Middle frontal gyrus (tissue), 1 donor: ENCODE results near the gene ZNF76.
A peak's percentile ranks its signal among the peaks of the same experiment; 100 is the strongest.

Source experiments
- DNase-seq: peaks from one replicate; pipeline ENCODE4 v3.0.0-alpha.2; 2015; ENCODE audit warnings: low spot score; ENCODE audit errors: extremely low spot score

The ZNF76 gene

DNA sequence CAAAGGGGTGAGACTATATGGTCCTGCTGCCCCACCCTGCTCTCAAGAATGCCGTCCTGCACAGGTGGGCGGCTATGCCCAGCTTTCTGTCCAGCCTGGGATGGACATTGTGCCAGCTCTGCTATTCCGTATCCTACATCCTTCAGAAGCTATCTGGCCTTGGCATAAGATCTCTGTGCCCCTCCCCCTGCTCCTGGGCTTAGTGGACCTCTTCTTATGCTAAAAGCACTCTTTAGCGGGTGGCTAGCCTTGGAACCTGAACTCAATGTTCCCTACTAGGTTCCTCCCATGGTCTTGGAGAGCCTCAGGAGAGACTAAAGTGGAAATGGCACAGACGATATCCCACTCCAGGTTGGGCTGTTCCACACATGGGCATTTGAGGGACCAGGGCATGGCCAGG is 23.3 kb upstream of the ZNF76 start:
- no peak for DNase-seq

DNA sequence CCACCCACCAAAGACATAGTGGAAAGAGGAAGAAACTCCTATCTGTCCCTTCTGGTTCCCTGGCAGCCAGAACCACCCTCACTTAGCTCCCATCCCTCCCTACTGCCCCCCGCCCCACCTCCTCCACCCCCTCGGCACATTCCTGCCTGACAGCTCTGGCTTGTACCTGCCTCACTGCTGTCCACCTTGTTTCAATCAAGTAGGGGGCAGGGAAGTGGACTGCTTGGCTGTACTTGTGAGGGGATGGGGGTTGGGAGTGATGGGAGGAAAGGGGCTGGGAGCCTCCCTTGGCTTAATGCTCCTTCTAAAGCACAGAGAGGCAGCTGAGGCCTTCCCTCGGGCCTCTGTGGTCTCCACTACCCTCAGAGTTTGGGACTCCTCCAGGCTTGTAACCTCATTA is 22.1 kb upstream of the ZNF76 start:
- DNase-seq = no peak

DNA sequence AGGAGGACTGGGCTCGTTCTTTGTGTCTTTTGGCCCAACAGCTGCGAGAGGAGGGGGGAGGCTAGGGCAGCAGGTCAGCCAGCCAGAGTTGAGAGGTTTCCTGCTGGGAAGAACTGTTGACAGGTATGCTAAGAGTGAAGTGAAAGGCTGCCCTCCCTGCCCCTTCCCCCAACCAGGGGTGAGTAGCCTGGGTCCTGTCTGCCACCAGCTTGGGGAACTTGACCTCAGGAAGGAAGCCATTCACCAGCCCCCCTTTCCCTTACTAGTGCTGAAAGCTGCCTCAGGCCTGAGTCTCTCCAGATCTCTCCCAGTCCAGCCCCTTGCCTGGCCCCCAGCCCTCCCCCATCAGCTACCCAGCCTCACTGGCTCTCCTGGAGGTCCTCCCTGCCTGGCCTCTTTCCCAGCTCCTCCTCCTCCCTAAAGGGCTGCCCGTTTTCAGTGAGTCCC is 20.7 kb upstream of the ZNF76 start:
- DNase-seq = no peak

DNA sequence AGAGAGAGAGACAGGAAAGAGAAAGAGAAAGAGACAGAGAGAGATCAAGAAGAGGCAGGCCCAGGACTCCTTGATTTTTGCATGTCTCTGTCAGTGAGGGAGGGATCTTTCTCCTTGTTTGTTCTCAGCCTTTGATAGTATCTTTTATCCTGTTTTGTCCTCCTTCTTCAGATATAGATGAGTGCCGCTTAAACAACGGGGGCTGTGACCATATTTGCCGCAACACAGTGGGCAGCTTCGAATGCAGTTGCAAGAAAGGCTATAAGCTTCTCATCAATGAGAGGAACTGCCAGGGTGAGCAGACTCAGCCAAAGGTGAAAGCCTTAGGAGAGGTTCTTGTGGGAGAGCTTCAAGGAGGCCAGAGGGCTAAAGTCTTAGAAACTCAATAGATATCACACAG is 20.0 kb upstream of the ZNF76 start:
- no peak for DNase-seq

DNA sequence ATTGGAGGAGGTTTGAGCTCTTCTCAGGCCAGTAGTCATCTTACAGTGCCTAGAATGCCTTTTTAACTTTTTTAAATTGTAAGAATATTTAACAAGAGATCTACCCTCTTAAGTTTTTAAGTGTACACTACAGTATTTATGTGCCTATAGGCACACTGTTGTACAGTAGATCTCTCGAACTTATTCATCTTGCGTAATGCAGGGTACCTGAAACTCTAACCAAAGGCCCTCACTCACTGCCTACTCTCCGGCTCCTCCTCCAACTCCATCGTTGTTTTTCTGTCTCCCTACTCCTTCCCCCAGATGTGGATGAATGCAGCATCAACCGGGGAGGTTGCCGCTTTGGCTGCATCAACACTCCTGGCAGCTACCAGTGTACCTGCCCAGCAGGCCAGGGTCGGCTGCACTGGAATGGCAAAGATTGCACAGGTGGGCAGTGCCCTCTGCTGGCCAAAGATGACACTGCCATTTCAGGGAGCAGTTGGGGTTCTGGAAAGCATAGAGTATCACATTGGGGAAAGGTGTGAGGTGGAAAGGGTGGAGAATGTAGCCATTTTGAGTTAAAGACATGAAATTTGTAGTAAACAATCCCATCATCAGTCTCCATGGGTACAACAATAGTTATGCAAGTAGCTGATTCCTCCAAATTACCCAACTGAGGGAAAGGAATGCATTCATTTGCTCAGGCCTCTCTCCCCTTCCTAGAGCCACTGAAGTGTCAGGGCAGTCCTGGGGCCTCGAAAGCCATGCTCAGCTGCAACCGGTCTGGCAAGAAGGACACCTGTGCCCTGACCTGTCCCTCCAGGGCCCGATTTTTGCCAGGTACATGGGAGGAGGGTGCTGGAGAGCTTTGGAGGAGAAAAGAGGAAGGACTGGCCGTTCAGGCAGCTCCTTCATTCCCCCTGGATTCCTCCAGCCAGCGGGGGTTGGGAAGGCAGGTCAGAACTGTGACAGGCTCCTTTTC is 18.4 kb upstream of the ZNF76 start:
- DNase-seq = peak; percentile 40

DNA sequence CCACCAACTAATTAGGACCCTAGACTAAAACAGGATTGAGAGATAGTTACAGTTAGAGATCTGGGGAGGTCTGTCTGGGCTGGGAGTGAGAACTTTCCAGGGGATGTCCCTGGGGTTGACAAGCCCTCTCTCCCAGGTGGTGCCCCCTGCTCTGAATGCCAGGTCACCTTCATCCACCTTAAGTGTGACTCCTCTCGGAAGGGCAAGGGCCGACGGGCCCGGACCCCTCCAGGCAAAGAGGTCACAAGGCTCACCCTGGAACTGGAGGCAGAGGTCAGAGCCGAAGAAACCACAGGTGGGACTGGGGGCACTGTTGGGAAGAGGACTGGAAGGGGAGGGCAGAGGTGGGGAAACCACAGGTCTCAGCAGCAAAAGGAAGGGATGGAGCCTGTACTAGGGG is 17.0 kb upstream of the ZNF76 start:
- no peak for DNase-seq

DNA sequence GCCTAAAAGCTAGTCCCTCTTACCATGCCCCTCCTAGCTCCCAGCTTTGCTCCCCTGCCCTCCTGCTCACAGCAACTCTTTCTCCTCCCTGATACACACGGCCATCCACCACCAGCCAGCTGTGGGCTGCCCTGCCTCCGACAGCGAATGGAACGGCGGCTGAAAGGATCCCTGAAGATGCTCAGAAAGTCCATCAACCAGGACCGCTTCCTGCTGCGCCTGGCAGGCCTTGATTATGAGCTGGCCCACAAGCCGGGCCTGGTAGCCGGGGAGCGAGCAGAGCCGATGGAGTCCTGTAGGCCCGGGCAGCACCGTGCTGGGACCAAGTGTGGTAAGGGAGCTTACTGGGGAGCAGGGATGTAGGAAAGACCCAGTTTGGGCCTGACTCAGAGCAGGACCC is 16.6 kb upstream of the ZNF76 start:
- no peak for DNase-seq

DNA sequence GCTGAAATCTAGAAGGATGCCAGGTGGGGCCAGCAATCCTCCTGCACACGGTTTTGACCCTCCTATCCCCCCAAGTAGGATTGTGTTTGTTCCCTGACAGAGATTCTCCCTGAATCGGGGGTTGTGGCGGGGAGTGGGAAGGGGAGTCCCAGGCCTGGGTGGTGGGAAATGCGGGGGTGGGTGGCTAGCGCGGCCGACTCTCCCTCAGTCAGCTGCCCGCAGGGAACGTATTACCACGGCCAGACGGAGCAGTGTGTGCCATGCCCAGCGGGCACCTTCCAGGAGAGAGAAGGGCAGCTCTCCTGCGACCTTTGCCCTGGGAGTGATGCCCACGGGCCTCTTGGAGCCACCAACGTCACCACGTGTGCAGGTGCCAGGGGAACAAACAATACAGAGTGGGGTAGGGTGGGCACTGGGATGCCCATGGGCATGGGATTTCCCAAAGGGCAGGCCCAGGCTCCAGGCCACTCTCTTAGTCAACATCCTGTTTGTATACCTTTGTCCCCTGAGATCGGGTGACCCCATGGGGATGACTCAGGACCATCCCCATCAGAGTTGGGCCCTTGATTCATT is 16.1 kb upstream of the ZNF76 start:
- no peak for DNase-seq

DNA sequence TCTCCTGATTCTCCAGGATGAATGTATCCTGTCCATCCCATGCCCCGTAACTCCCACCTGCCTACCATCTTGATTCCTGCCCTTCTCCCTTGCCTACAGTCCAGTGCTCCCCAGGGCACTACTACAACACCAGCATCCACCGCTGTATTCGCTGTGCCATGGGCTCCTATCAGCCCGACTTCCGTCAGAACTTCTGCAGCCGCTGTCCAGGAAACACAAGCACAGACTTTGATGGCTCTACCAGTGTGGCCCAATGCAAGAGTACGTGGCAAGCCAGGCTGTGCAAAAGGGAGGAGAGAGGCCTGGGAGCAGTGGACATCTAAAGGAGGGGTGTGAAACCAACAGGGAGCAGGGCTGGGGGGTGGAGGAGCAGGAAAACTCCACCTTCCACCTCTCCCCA is 15.0 kb upstream of the ZNF76 start:
- DNase-seq = no peak

DNA sequence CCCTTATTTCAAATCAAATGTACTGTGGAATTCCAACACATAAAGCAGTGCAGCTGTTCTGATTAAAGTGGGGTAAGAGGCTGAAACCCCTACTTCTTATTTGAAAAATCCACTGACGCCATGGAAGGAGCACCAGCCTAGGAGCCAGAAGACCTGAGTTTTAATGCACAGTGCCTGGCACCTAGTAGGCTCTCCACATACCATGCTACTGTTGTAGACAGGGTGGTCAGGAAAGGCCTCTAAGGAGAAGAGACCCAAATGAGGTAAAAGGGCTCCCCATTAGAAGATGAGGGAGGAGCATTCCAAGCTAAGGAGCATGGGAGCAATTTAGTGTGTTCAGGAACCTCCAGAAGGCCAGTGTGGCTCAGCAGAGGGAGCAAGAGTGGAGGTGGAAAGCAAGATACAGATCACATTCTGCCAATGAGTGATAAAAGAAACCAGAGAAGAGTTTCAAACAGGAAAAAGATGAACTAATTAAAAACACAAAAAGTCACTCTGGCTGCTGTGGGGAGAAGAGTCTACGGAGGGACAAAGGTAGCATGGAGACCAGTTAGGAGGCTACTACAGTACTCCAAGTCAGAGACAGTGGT is 11.8 kb upstream of the ZNF76 start:
- no peak for DNase-seq

DNA sequence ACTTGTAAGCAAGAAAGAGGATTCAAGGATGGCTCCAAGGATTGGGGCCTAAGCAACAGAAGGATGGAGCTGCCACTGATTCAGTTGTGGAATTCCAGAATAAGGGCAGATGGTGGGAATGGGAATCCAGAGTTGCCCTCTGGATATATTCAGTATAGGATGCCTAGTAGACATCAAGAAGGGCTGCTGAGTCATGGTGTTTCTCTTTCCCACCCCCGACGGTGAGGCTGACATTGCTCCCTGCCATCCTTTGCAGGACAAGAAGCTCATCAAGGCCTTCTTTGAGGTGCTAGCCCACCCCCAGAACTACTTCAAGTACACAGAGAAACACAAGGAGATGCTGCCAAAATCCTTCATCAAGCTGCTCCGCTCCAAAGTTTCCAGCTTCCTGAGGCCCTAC is 11.2 kb upstream of the ZNF76 start:
- no peak for DNase-seq

DNA sequence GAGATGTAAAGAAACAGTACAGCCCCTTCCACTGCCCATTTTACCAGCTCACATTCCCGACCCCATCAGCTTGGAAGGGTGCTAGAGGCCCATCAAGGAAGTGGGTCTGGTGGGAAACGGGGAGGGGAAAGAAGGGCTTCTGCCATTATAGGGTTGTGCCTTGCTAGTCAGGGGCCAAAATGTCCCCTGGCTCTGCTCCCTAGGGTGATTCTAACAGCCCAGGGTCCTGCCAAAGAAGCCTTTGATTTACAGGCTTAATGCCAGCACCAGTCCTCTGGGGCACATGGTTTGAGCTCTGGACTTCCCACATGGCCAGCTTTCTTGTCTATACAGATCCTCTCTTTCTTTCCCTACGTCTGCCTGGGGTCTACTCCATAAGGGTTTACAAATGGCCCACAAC is 10.6 kb upstream of the ZNF76 start:
- DNase-seq = no peak

DNA sequence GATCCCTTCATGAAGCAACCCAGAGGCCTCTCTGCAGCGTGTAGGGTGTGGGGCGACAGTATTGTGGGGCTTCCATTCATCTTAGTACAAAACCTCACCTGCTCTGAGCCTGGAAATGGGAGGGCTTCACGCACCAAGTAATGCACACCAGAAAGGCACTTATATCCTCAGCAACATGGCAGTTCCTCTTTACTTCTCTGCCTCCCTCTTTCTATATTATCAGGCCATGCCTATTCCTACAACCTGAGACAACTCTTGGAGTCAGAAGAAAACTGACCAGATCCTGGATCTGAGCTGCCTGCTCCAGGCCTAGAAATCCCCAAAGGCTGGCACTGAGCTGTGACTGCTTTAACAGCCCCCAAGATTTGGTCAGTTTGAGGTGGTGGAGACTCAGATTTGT is 7.6 kb upstream of the ZNF76 start:
- no peak for DNase-seq

DNA sequence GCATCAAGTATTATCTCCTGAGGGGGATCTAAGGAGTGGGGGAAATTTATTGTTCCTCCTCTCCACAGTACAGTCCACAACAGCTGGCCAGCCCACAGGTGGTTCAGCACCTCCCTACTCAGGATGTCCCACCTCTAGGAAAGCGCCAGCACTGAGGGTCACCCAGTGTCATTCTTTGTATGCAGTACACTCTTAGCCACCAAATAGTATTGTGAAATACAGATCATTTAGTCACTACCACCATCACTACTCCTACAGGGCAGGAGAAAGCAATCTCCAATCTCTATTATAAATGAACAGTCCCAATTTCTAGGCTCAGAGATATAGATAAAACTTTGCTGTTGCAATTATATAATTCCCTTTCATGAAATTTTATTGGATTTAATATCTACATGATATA is 6.3 kb upstream of the ZNF76 start:
- no peak for DNase-seq

DNA sequence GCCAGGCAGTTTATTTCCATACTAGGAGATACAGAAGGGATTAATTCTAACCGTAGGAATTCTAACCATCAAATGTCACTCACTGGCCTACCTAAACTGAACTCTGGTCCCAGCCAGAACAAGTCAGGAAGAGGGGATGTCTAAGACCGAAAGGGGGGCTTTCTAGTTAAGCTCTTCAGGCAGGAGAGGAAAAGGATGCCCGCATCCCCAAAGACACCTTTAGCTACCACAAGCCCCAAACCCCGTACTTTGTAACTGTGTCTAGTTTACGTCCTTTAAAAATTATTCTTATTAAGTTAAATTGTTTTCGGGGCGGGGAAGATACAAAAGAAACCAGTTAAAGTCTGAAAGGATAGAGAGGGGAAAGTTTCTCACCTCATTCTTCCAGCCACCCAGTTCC is 1.2 kb upstream of the ZNF76 start:
- DNase-seq = no peak

DNA sequence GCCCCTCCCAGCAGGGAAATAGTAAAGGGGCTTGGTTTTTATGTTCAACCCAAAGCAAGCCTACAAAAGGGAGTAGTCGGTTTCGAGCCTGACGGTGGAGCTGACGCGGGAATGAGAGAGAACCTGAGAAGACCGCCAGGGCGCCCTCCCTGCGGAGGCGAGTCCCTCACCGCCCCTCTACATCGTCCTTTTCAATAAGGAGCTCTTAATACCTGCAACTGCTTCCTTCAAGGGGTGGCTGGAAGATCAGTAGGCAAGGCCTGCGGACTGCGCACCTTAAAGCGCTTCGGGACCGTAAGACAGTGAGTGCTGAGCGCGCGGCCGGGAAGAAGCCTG is 709 bp upstream of the ZNF76 start:
- no peak for DNase-seq

DNA sequence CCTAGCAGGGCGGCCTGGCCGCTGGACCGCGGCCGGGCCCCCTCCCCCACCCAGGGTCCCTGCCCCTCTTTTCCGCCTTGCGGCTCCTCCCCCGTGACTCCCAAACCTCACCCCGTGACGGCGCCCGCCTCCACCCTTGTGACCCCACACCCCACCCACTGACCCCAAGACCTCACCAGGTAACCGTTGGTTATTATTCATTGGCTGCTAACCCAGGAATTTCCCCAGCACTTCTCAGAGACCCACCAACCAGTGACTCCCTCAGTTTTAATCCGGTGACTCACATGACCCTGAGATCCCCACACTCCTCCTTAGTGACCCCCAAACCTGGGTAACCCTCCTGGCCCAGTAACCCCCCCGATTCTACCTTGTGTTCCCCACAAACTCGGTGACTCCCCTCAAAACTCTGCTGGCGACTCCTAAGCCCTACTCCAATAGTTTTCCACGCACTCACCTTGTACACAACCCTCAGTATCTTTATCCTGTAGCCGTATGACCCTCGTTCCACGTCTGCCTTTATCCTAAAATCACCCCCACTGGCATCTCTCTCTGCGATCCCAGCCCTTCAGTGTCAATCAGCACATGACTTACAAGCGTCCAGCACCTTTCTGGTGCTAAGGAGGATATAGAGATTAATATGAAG is 534 bp downstream of the ZNF76 start:
- DNase-seq = no peak

DNA sequence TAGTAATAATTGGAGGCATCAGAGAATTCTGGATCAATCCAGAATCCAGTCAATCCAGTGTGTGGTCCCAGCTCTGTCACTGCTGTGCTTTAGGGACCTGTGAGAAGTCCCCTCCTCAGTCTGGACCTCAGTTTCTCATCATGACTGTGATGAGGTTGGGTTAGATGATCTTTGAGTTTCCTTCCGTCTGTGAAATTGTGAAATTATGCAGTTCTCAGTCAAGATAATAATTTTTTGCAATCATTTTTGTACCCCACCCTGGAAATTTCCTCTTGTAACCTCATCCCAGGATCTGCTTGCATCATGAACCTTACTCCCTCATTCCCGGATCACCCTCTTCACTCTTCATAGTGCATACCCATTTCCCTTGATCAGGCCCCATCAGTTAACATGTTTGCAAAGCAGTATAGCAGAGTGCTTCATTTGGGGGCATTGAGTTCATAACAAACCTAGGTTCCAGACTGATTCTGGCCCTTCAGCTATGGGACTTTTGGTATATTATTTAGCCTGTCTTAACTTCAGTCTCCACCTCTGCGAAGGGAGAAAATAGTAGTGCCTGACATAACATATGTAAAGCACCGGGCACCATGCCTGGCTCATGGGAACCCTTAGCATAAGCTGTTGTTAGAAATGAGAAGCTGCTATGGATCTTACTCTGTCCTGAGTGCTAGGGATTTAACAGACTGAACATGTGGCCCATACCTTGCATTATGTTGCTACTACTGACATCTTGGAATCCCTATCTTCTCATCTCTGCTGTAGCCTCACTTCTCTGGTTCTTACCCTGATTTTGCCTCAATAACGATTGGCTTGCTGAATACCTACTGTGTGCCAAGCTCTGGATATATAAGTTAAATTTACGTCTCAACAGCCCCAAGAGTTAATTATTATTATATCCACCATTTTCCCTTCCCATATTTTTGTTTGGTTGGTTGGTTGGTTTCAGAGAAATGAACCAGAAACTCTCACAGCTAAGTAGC is 1.3 kb downstream of the ZNF76 start:
- no peak for DNase-seq

DNA sequence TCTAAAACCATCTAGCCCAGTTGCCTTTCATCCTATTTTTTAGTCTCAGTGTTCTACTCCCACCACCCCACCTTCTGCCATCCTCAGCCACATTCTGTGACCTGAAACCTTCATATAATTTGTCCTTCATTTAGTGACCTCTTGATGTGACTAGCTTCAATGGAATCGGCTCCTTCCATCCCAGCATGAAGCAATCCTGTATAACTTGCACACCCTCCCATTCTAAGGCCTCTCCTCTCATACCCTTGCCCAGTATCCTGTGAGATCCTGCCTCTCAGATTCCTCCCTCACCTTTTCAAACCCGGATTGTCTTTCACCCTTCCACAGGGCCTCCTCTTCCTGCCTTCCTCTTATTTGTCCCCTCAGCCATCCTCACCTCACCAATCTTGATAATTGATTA is 3.1 kb downstream of the ZNF76 start:
- no peak for DNase-seq

DNA sequence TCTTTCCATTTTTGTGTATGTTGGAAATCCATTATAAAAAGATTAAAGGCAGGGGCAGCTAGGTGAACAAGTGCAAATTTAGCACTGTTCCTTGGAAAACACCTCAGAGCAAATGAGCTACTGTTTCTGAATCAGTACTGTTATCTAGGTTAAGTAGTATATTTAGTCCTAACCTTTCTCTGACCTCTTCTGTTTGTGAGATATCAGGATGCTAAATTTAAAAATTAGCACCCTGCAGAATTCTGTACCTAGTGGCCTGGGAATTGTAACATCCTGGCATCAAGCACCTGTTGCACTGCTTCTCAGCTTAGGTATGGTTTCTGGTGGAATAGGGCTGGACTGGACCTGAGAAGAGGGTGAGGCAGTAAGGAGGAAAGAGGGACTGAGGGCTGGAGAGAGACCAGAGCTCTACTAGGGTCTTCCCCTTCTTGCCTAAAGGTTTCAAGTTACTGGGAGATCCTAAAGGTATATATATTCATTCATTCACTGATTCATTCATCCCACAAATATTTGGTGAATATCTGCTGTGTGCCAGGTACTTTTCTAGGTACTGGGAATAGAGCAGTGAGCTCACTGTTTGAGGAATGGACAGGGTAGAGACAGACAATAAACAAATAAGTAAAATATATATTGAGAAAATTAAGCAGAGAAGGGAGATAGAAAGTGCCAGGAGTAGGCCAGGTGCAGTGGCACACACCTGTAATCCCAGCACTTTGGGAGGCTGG is 5.2 kb downstream of the ZNF76 start:
- no peak for DNase-seq
